8988T (cell line): ENCODE measurements around the gene OR1L8.
"Not testable (repeated sequence)": the region's sequence is repeated elsewhere in the genome, so short reads cannot be mapped to it uniquely, and the experiment has no call there.

Experiments
- DNase-seq: peaks from one replicate; pipeline ENCODE4 v3.0.0; 2011

OR1L8 gene

GRCh38 chr9:122583284-122583683 lies at the start of gene OR1L8:
OR1L8 (minus strand) TSS chr9:122583384; CDS start chr9:122568477, 14,907 bp downstream.
- DNase-seq = not testable (repeated sequence)

DNA sequence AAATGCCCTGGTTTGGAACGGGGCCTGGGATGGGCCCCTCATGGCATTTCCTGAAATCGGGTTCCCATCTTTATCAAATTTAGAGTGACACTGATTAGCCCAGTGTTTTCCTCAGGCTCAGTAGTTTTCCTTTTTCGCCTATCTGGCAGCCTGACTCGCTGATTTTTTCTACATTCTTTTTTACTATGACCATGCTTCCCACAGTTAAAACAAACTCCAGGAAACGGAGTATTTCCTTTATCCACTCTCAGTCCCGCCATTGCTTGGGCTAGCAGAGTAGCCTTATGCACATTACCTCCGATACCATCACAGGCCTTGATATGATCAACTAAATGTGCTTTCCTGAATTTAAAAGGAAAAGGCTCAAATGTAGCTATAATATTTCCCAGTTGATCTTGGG lies 36.8 kb upstream of the OR1L8 start:
- DNase-seq = no peak

GRCh38 chr9:122614362-122614761 lies 31.2 kb upstream of the OR1L8 start, which contains the start of gene OR1Q1:
OR1Q1 (plus strand) TSS chr9:122614738; CDS start chr9:122614738, 0 bp downstream.
- no peak for DNase-seq

DNA sequence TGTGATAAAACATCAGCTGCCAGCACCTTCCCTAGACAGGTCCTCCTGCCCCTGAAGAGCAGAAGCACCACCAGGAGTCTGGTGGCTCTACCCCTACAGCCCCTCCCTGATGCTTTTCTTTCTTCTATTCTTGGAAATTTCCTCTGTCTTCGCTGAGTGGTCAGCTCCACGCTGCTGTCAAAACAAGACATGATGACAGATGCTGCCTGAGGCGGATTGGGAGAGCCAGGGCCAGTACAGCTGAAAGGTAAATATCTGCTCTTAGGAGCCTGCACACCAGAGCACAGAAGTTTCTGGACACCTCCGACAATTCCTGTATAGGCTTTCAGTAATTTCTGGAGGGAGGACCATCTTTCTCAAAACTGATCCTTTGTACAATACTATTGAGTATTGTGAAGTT lies 26.6 kb upstream of the OR1L8 start:
- no peak for DNase-seq

GRCh38 chr9:122606587-122606986 lies 23.4 kb upstream of the OR1L8 start:
- no peak for DNase-seq

DNA sequence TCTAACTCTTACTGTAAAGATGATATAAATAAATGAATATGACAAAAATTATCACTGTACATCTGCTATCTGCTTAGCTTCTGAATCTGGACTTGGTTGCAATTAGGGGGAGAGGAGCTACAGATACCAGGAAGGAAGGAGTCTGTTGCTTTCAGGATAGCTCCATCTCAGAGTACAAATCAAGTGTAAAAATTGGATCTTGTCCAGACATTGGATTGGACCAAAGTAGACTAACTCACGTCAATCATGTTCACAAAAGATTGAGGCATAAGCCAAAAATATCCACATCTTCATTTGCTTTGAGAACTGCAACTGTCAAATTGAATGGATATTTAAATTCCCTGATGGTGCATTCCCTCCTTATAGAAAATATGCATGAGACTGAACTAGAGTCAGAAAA lies 22.5 kb upstream of the OR1L8 start:
- no peak for DNase-seq

DNA sequence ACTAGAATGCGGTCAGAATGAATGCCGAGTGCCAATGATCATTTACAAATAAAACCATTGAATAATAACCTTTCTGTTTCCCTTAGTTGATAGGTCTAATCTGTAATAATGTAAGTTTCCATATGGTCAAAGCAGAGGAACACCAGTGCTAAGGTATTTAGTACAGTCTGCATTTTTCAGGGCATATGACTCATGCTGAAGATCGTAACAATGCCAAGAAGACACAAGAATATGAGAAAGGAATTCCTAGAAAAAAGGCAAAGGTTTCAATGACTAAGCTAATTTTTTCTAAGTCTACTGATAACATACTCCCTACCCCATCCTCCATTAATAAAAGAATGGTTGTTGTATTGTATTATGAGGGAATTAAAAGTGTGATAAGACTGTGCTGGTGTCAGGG lies 2.8 kb downstream of the OR1L8 start:
- no peak for DNase-seq

- no peak for DNase-seq
These were observed 3.3 kb downstream of the OR1L8 start for GRCh38 chr9:122579874-122580273.

- no peak for DNase-seq
These were observed 10.7 kb downstream of the OR1L8 start for GRCh38 chr9:122572456-122572855.

DNA sequence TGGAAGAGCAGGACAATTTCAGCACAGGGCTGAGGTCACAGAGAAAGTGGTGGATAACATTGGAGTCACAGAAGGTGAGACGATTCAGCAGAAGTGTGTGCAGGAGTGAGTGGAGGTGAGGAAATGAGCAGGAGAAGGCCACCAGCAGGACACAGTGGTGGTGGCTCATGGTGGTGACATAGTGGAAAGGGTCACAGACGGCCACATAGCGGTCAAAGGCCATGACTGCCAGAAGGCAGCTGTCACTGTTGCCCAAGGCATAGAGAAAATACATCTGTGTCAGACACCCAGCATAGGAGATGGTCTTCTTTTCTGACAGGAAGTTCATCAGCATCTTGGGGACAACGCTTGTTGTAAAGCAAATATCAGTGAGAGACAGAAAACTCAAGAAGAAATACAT lies 15.3 kb downstream of the OR1L8 start:
- no peak for DNase-seq

GRCh38 chr9:122562134-122562760 lies 20.9 kb downstream of the OR1L8 start:
- no peak for DNase-seq

- DNase-seq = no peak
These were observed 21.7 kb downstream of the OR1L8 start for GRCh38 chr9:122561446-122561845.

DNA sequence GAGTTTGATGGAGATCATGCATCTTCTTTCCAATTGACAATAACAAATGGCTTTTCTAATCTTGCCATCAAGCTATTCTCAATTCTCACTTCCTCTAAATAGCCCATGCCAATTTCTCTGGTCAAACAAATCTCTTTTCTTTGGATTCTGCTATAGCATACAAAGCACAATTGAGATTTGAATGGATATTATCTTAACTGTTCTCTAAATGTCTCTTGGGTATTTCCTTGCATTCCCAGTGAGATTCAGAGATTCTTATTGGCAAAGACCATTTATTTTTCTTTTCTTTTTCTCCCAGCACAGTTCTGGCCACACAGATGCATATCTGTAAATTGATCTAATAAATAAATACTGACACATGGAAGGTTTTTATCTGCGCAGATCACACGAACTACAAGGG lies 30.4 kb downstream of the OR1L8 start, which contains the start of gene OR1N2:
TSS of gene OR1N2 (plus strand) at position 301 of the 400 bp plus-strand sequence. CDS start 100 bp downstream, outside the sequence.
- DNase-seq = no peak

DNA sequence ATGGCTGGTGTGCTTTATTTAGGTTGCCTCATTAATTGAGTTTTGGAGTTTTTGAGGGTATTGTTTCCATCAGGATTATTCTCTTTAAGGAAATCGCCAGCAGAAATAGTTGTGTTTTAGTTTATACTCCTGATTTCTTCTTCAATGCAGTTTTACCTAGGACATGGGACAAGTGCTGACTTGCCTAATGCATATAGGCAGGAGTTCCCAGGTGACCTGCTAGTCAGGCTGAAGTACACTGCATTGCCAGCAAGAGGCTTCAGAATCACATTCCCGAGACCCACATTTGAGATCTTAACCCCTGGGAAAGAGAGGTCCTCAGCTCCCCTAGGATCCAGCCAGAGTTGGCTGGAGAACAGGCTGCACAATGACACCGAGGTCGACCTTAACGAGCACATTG lies 31.8 kb downstream of the OR1L8 start:
- no peak for DNase-seq

DNA sequence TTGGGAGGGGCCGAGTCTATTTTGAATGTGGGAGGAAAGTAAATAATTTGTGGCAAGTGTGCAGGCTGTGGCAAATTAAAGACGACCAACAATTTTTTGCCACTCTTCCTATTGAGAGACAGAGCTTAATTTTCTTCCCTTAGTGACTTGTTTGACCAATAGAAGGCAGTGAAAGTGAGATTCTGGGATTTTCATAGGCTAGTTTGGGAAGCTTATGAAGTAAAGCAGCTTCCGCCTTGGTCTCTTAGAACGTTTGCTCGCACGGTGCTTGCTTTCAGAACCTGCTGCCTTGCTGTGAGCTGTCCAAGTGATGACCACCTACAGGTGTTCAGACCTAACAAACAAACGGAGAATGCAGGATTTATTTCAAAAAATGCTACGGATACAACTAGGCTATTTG lies 37.0 kb downstream of the OR1L8 start:
- DNase-seq = no peak

DNA sequence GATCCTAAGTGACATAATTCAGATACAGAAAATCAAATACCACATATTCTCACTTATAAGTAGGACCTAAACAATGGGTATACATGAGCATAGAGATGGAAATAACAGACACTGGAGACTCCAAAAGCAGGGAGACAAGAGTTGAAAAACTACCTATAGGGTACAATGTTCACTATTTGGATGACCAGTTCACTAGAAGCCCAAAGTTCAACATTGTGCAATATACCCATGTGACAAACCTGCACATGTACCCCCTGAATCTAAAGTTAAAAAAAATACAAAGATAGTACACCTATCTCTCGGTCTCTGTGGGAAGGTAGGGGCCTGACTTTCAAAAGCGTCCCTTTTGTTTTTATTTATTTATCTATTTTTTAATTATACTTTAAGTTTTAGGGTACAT lies 44.4 kb downstream of the OR1L8 start:
- no peak for DNase-seq

- not testable (repeated sequence) for DNase-seq
These were observed 46.1 kb downstream of the OR1L8 start for GRCh38 chr9:122537066-122537465.

DNA sequence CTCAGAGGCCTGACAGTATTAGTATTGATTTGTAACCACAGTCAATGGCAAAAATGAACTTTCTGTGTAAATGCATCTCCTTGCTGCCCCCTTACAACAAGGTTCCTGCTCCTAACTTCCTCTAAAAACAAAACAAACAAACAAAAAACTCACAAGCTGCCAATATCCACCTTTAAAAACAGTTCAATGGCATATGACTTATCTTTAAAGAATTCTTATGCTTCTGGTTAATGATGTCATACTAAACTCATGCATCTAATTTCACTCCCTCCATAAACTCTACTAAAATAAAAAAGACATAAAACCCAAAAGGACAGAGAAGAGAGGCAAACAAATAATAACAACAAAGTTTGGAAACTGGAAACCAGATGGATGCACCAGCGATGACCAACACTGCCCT lies 47.0 kb downstream of the OR1L8 start:
- no peak for DNase-seq

- not testable (repeated sequence) for DNase-seq
These were observed 52.0 kb downstream of the OR1L8 start for GRCh38 chr9:122531157-122531556.

- DNase-seq = no peak
These were observed 56.0 kb downstream of the OR1L8 start, which contains the start of gene OR1N1 for GRCh38 chr9:122527193-122527592. OR1N1 (minus strand) TSS chr9:122527293; CDS start chr9:122527293, 0 bp downstream.

GRCh38 chr9:122526602-122527001 lies 56.6 kb downstream of the OR1L8 start:
- DNase-seq = no peak

DNA sequence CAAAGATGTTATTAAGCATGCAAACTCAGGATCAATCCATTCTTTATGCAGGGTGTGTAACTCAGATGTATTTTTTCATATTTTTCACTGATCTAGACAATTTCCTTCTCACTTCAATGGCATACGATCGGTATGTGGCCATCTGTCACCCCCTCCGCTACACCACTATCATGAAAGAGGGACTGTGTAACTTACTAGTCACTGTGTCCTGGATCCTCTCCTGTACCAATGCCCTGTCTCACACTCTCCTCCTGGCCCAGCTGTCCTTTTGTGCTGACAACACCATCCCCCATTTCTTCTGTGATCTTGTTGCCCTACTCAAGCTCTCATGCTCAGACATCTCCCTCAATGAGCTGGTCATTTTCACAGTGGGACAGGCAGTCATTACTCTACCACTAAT lies 63.8 kb downstream of the OR1L8 start:
- DNase-seq = no peak

- DNase-seq = no peak
These were observed 64.3 kb downstream of the OR1L8 start, which contains the start of gene OR1J4 for GRCh38 chr9:122518841-122519240. OR1J4 (plus strand) TSS chr9:122519141; CDS start chr9:122519141, 0 bp downstream.

DNA sequence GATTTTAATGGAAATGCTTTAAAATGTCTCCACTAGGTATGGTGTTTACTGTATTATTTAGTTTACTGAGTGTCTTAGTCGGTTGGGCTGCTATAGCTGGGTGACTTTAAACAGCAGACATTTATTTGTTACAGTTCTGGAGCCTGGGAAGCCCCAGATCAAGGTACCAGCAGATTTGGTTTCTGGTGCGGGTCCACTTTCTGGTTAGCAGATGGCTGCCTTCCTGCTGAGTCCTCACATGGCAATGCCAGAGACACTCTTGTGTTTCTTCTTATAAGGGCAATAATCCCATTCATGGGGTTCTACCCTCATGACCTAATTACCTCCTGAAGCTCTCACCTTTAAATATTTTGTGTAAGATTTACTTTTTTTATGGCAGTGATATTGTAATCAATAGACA lies 65.0 kb downstream of the OR1L8 start:
- no peak for DNase-seq
